GM20431 (cell line): Measurements from ENCODE around the gene SRP9.
"Not testable (repeated sequence)": the region's sequence is repeated elsewhere in the genome, so short reads cannot be mapped to it uniquely, and the experiment has no call there.

Experiments used
- in situ Hi-C: fragments of 300-500 bp; cut with MseI, MboI; formaldehyde crosslinking; loops from one replicate; pipeline ENCODE4 v1.15.0; 2020; ENCODE audit warnings: low sequenced_read_pairs; ENCODE audit not compliant: unreplicated experiment

SRP9 gene

GRCh38 chr1:225771661-225772322 is 5.8 kb upstream of the SRP9 start:
- in situ Hi-C loops, result loop anchor here (25.0 kb wide), 1 partner anchor 284 kb away; no protein-coding TSS in a partner anchor

- in situ Hi-C loops, result loop anchor here (25.0 kb wide), 1 partner anchor 285 kb away; no protein-coding TSS in a partner anchor
These were observed 5.3 kb upstream of the SRP9 start for GRCh38 chr1:225772323-225772768.

GRCh38 chr1:225772848-225773247 is 4.8 kb upstream of the SRP9 start:
- in situ Hi-C loops, result loop anchor here (25.0 kb wide), 1 partner anchor 286 kb away; no protein-coding TSS in a partner anchor

- in situ Hi-C loops, result loop anchor here (25.0 kb wide), 1 partner anchor 287 kb away; no protein-coding TSS in a partner anchor
These were observed 3.1 kb upstream of the SRP9 start for GRCh38 chr1:225774281-225775147.

GRCh38 chr1:225776294-225776693 is 1.3 kb upstream of the SRP9 start:
- in situ Hi-C loops, result no loop called here

- in situ Hi-C loops, result no loop called here
These were observed 506 bp upstream of the SRP9 start for GRCh38 chr1:225777058-225777582.

- in situ Hi-C loops, result no loop called here
These were observed 677 bp downstream of the SRP9 start for GRCh38 chr1:225778337-225778669.

- in situ Hi-C loops, result not testable (repeated sequence)
These were observed 1.5 kb downstream of the SRP9 start for GRCh38 chr1:225779165-225779564.

GRCh38 chr1:225780134-225780533 is 2.5 kb downstream of the SRP9 start:
- in situ Hi-C loops, result no loop called here

- in situ Hi-C loops, result no loop called here
These were observed 3.0 kb downstream of the SRP9 start for GRCh38 chr1:225780630-225781029.

- in situ Hi-C loops, result not testable (repeated sequence)
These were observed 11.5 kb downstream of the SRP9 start for GRCh38 chr1:225789142-225789541.

GRCh38 chr1:225794954-225795353 is 17.3 kb downstream of the SRP9 start:
- in situ Hi-C loops, result no loop called here

GRCh38 chr1:225796097-225796496 is 18.5 kb downstream of the SRP9 start:
- in situ Hi-C loops, result not testable (repeated sequence)

- in situ Hi-C loops, result not testable (repeated sequence)
These were observed 23.5 kb downstream of the SRP9 start for GRCh38 chr1:225801146-225801545.

- in situ Hi-C loops, result no loop called here
These were observed 28.6 kb downstream of the SRP9 start for GRCh38 chr1:225806249-225806648.

GRCh38 chr1:225806736-225807135 is 29.1 kb downstream of the SRP9 start:
- in situ Hi-C loops, result not testable (repeated sequence)

- in situ Hi-C loops, result no loop called here
These were observed 30.5 kb downstream of the SRP9 start for GRCh38 chr1:225808136-225808535.

GRCh38 chr1:225809842-225810578 is 32.4 kb downstream of the SRP9 start, which contains the start of gene EPHX1:
Gene EPHX1, plus strand, starts transcription at chr1:225810124. Its CDS starts 18,606 bp downstream, at chr1:225828730.
- in situ Hi-C loops, result no loop called here

GRCh38 chr1:225810579-225811538 is 33.2 kb downstream of the SRP9 start:
- in situ Hi-C loops, result not testable (repeated sequence)
